HEK293T (cell line): ENCODE data around the gene TDRD9.
A peak's percentile ranks its signal among the peaks of the same experiment; 100 is the strongest.

Experiments
- CTCF ChIA-PET: fragments of 350-600 bp; formaldehyde crosslinking; extraction: SDS; loops from one replicate; lab custom pipeline; 2021; ENCODE audit warnings: antibody characterized with exemption, inconsistent platforms; lab: Yijun Ruan, JAX
- POLR2A ChIA-PET: fragments of 350-600 bp; formaldehyde crosslinking; extraction: SDS; loops from one replicate; lab custom pipeline; 2020; ENCODE audit warnings: antibody characterized with exemption, inconsistent platforms; lab: Yijun Ruan, JAX
- DNase-seq: peaks from one replicate; pipeline ENCODE4 v3.0.0; 2012; ENCODE audit warnings: mixed read lengths; ENCODE audit errors: extremely low spot score
- ARNT ChIP-seq: fragments of 450-650 bp; IDR thresholded peaks from 2 replicates; pipeline ENCODE4 v1.6.1; 2017; ENCODE audit warnings: mild to moderate bottlenecking
- BHLHE40 ChIP-seq: fragments of 450-650 bp; IDR thresholded peaks from 2 replicates; pipeline ENCODE4 v1.6.1; 2016; ENCODE audit warnings: mild to moderate bottlenecking, moderate library complexity, borderline replicate concordance
- CTBP1 ChIP-seq: fragments of 450-650 bp; IDR thresholded peaks from 2 replicates; pipeline ENCODE4 v1.6.1; 2016; ENCODE audit warnings: borderline replicate concordance
- ELF4 ChIP-seq: fragments of 450-650 bp; IDR thresholded peaks from 2 replicates; pipeline ENCODE4 v1.6.1; 2017; ENCODE audit warnings: antibody characterized with exemption
- FOXA1 ChIP-seq: fragments of 450-650 bp; IDR thresholded peaks from 2 replicates; pipeline ENCODE4 v1.6.1; 2016; ENCODE audit warnings: mild to moderate bottlenecking
- FOXK2 ChIP-seq: fragments of 450-650 bp; IDR thresholded peaks from 2 replicates; pipeline ENCODE4 v1.6.1; 2016; ENCODE audit warnings: mild to moderate bottlenecking
- FOXM1 ChIP-seq: fragments of 450-650 bp; IDR thresholded peaks from 2 replicates; pipeline ENCODE4 v1.6.1; 2017; ENCODE audit warnings: mild to moderate bottlenecking, borderline replicate concordance
- HDGF ChIP-seq: fragments of 450-650 bp; IDR thresholded peaks from 2 replicates; pipeline ENCODE4 v1.6.1; 2017; ENCODE audit warnings: antibody characterized with exemption, borderline replicate concordance
- L3MBTL2 ChIP-seq: fragments of 450-650 bp; conservative IDR thresholded peaks from 2 replicates; pipeline ENCODE4 v1.6.1; 2016; ENCODE audit warnings: mild to moderate bottlenecking
- LEF1 ChIP-seq: fragments of 450-650 bp; IDR thresholded peaks from 2 replicates; pipeline ENCODE4 v1.6.1; 2017; ENCODE audit warnings: mild to moderate bottlenecking, borderline replicate concordance
- NFRKB ChIP-seq: fragments of 450-650 bp; IDR thresholded peaks from 2 replicates; pipeline ENCODE4 v1.6.1; 2016; ENCODE audit warnings: mild to moderate bottlenecking, moderate library complexity
- SP1 ChIP-seq: fragments of 450-650 bp; IDR thresholded peaks from 2 replicates; pipeline ENCODE4 v1.6.1; 2017
- SUZ12 ChIP-seq: fragments of 450-650 bp; IDR thresholded peaks from 2 replicates; pipeline ENCODE4 v1.6.1; 2016; ENCODE audit warnings: mild to moderate bottlenecking
- TARDBP ChIP-seq: fragments of 450-650 bp; IDR thresholded peaks from 2 replicates; pipeline ENCODE4 v1.6.1; 2016
- ZNF384 ChIP-seq: fragments of 450-650 bp; IDR thresholded peaks from 2 replicates; pipeline ENCODE4 v1.6.1; 2016
- TF ChIP-seq, protein P1 (sequence below): fragments of 450-650 bp; IDR thresholded peaks from 2 replicates; pipeline ENCODE4 v1.6.1; 2016

The TDRD9 gene

DNA sequence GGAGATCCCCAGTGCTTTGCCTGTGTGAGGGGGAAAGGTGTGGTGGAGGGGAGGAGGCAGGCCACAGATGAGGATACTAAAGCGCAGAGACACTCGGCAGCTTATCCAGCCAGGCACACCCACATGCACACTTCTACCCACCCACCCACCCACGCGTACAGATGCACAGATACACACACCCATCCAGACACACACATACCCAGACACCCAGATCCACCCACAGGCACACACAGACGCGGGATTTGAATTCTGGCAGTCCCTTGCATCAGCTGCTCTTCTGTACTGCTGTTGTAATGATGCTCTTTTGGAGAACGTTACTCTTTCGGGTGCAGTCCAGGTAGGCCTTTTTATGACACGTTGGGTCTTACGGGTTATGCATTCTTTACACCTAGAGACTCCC, 69.8 kb downstream of the TDRD9 start:
- ChIA-PET CTCF (no interaction called here), POLR2A (no interaction called here)
- no peak for DNase-seq
- no peak for TF ChIP-seq NFRKB
- no peak for TF ChIP-seq HDGF
- no peak for TF ChIP-seq SUZ12
- TF ChIP-seq FOXK2 = no peak
- TF ChIP-seq TARDBP = no peak
- TF ChIP-seq FOXA1 = no peak
- no peak for TF ChIP-seq LEF1

DNA sequence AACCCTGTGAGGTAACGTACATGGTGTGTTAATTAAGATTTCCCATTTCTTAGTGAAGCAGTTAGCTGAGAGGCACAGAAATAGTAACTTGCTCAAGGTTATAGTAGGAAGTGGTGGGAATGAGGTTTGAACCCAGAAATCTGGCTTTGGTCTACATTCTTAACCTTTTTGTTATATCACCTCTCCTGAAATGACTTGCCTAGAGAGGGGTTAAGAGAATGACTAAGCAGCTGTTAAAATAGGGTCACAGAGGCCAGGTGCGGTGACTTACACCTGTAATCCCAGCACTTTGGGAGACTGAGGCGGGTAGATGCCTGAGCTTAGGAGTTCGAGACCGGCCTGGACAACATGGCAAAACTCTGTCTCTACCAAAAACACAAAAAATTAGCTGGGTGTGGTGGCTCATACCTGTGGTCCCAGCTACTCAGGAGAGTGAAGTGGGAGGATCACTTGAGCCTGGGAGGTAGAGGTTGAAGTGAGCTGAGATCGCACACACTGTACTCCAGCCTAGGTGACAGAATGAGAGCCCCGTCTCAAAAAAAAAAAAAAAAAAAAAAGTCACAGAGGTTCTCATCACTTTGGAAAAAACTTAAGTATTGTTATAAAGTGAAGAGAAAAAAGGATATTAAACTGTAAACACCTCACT, 71.7 kb downstream of the TDRD9 start:
- ChIA-PET POLR2A (no interaction called here), CTCF (interaction anchor here (0.7 kb wide), 1 partner anchor 8 kb away, joined by 3 read pairs; no protein-coding TSS in a partner anchor)
- no peak for DNase-seq
- TF ChIP-seq HDGF (no peak), ZNF384 (no peak), FOXM1 (no peak), TARDBP (no peak), ELF4 (no peak), FOXK2 (no peak), SUZ12 (no peak), L3MBTL2 (no peak), SP1 (no peak), FOXA1 (no peak)

DNA sequence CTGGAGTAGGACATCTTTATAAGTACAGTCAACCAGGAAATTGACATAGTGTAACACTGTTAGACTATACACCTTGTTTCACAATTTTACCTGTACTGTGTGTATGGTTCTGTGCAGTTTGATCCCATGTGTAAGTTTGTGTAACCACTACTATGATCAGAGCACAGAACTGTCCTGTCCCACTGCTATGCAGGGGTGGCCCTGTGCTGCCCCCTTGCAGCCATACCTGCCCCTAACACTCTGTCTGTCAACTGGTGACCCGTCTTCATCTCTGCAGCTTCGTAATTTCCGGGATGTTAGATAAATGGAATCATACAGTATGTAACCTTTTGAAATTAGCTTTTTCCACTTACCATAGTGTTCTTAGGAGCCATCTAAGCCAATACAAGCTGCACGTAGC, 72.7 kb downstream of the TDRD9 start:
- peak; percentile 38 for DNase-seq
- ChIA-PET CTCF (interaction anchor here (0.6 kb wide), 1 partner anchor 117 kb away, joined by 6 read pairs; no protein-coding TSS in a partner anchor), POLR2A (no interaction called here)
- TF ChIP-seq, protein P1, sequence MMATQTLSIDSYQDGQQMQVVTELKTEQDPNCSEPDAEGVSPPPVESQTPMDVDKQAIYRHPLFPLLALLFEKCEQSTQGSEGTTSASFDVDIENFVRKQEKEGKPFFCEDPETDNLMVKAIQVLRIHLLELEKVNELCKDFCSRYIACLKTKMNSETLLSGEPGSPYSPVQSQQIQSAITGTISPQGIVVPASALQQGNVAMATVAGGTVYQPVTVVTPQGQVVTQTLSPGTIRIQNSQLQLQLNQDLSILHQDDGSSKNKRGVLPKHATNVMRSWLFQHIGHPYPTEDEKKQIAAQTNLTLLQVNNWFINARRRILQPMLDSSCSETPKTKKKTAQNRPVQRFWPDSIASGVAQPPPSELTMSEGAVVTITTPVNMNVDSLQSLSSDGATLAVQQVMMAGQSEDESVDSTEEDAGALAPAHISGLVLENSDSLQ = 0 out of 2 replicates have a peak, but pooled peaks have one; percentile 19
- TF ChIP-seq BHLHE40 = no peak
- no peak for TF ChIP-seq FOXA1
- no peak for TF ChIP-seq FOXM1
- no peak for TF ChIP-seq L3MBTL2

DNA sequence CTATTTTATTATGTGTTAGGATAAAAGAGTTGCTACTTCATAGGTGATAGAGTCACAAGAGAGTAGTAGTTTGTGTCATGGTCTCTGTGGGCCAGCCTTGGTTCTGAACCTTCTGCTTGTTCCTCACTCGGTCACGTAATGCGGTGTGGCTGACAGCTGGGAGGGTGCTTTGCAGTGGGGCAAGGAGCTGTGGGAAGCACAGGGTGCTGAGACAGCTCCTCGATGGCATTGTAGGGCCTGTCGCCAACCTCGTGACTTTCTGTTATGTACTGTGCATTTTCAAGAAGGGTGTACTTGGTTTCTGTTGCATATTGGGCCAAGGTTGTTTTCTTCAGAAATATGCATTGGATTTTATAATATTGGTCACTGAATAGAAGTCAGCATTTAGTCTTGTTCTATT, 75.4 kb downstream of the TDRD9 start:
- TF ChIP-seq ARNT (no peak), TARDBP (no peak), CTBP1 (no peak), SP1 (no peak), HDGF (no peak), FOXM1 (no peak)
- DNase-seq = no peak
- ChIA-PET POLR2A (no interaction called here), CTCF (no interaction called here)

DNA sequence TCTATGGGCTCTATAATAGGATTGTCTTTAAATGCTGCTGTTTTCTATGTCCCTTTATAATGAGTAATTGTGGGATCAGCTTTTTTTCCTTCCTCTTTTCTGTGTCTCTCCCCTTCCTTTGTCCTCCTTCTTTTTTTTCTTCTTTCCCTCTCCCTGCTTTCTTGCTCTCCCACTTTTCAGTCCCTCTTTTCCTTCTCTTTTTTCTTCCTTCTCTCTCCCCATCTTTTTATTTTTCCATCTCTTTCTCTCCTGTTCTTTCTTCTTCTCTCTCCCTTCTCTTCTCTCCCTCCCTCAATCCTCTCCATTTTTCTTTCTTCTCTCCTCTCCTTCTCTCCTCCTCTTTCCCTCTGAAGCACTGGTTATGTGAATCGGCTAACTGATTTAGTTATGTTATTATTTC, 76.6 kb downstream of the TDRD9 start:
- TF ChIP-seq LEF1 = no peak
- TF ChIP-seq L3MBTL2 = no peak
- TF ChIP-seq FOXK2 = no peak
- TF ChIP-seq ELF4 = no peak
- no peak for TF ChIP-seq ZNF384
- no peak for TF ChIP-seq FOXA1
- TF ChIP-seq TARDBP = no peak
- TF ChIP-seq SUZ12 = no peak
- no peak for TF ChIP-seq SP1
- TF ChIP-seq BHLHE40 = no peak
- no peak for TF ChIP-seq CTBP1
- no peak for TF ChIP-seq NFRKB
- TF ChIP-seq HDGF = no peak
- no peak for TF ChIP-seq FOXM1
- TF ChIP-seq, protein P1 = no peak
- no peak for TF ChIP-seq ARNT
- CTCF ChIA-PET = no interaction called here
- POLR2A ChIA-PET = no interaction called here
- no peak for DNase-seq

DNA sequence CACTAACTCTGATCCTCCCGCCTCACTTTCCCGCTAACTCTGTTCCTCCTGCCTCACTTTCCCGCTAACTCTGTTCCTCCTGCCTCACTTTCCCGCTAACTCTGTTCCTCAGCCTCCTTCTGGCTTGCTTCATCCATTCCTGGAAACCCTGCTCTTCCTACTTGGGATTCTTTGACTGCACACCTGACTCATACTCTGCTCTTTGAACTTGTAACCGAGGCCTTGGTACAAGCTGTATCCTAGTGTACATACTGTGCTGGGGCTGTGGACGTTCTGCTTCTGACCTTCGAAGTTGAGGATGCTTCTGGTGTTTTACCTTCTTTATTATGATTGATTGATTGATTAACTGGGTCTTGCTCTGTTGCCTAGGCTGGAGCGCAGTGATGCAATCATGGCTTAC, 77.2 kb downstream of the TDRD9 start:
- TF ChIP-seq FOXA1 = no peak
- no peak for TF ChIP-seq ARNT
- TF ChIP-seq ZNF384 = no peak
- no peak for TF ChIP-seq SUZ12
- no peak for TF ChIP-seq NFRKB
- no peak for TF ChIP-seq FOXM1
- TF ChIP-seq, protein P1 = no peak
- no peak for TF ChIP-seq L3MBTL2
- no peak for TF ChIP-seq SP1
- no peak for TF ChIP-seq BHLHE40
- no peak for TF ChIP-seq FOXK2
- CTCF ChIA-PET = no interaction called here
- no peak for DNase-seq
- POLR2A ChIA-PET = no interaction called here
